ENCODE measurements around the gene ASXL1.
"Not testable (repeated sequence)": the region's sequence is repeated elsewhere in the genome, so short reads cannot be mapped to it uniquely, and the experiment has no call there.

The ASXL1 gene

DNA sequence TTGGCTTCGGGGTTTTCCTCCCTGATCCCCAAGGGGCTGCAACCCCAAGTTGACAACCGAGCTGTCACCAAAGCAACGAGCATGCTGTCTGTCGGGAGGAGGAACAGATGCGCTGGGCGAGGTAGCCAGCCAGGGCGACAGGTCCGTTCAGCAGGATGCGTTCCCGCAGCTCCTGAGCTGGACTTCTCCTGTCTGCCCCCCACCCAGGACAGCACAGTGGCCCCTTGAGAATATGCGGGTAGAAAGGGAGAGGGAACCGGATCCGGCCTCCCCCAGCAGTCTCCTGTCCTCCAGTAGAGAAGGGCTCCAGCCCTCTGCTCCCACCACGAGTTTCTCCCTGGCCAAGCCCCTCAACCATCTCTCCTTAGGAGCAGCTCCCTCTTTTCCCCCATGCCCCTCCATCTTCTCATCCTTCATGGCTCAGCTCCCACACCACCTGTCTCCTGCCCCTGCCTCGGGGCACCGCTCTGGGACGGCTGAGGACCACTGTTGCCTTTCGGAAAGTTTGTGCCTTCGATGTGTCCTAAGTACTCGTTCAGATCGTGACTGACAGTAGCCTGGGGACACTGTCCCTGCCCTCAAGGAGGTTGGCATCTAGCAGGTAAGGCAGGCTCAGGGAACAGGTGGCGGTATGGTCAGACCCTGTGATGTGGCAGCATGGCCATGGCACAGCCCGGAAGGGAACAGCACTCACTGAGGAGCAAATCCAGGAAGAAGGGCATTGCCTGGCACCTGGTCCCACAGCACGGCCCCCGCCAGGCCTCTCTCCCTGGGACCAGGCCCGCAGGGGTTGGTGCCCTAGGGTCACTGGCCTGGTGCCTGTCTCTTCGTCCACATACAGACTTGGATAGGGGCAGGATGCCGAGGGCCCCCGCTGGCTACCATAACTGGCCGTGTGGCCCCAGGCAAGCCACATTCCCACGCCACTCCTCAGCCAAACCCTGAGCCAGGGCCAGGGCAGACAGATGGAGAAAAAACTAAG lies 96.3 kb downstream of the ASXL1 start:
- no peak for DNase-seq
- ATAC-seq = no peak

DNA sequence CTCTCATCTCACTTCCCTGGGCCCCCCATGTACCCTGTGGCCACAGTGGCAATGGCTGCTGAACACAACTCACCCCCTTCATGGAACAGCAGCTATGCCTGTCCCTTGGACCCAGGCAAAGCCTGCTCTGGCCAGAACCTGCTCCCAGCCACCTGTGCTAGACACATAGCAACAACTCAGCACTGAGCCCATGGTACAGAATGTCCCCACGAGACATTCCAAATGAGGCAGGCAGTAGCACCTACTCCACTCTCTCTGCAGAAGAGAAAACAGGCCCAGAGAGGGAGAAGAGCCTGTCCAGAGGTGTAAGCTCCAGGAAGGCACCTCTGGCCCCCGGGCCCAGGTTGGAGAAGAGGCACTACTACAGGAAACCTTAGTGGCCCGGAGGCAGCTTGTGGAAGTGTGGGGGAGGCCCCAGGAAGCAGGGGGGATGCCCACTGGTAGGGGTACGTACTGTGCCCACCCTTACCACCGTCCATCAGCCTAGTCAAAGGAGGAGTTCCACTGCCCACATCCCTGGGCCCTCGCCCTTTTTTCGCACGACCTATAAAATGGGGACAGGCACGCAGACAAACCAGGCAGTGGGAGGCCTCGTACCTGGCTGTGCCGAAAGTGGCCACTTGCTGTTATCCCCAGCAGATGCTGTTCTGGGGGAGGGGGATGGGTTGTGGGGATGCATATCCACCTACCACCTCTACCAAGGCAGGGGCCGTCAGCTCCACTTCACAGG lies 97.2 kb downstream of the ASXL1 start:
- DNase-seq (no peak), ATAC-seq (no peak)

DNA sequence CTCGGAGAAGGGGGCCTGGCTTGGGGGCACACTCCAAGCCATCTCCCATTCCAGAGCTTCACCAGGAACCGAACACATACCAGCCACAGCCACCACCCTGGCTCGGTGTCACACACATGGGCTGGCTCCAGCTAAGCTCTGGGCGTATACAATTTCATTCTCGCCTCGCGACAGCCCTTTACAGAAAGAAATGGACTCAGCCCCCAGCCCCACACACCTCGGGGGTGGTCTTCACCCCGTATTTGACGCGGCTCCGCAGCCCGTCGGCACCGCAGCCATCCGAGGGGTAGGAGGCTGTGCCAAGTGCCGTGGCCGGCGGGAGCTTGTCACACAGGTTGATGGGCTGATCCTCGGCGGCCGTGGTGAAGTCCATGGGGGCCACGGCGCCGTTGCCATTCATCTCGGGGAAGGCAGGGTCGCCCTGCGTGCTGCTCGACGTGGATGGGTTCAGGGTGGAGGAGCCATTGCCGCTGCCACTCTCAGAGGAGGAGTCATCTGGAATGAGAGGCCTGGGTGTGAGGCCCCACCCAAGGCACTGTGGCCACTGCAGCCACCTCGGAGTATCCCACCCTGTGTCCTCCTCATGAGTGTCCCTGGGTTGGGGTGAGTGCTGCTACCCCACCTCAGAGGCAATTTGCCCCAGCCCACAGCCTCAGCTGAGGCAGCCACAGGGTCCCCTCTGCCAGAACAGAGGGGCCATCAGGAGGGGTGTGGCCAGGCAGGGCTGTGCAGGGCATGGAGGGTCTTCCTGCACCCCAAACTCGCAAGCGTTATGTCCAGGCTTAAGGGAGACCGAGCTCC lies 98.0 kb downstream of the ASXL1 start:
- ATAC-seq = no peak

DNA sequence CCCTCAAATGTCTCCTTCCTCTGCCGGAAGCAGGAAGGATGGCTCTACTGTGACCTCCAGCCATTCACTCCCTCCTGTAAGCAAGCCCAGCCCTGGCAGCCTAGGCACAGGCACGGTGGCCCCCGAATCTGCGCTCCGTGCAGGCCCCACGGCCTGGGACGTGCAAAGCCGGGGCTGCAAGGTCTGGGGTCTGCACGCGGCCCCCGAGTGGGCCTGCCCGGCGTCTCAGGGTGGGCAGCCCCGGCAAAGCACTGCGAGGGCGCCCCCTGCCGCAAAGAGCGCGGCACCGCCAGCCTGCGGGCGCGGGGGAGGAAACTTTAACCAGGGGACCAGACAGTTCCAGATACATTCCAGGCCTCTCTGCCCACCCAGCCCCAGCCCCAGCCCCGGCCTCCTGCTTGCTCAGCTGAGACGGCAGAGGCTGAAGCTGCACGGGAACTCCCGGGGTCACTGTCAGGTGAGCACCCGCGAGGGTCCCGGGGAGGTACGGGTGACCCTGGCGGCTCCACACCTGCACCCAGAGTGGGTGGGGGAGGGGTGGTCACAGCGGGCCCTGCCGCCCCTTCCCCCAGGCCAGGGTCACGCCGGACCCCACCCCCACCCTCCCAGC lies 98.8 kb downstream of the ASXL1 start:
- peak; percentile 58 for DNase-seq
- peak; percentile 16 for ATAC-seq

More for the DNA sequence above, 98.0 kb downstream of the ASXL1 start:
- DNase-seq = no peak

- no peak for ATAC-seq
These were observed 99.4 kb downstream of the ASXL1 start for GRCh38 chr20:32457479-32457986.

GRCh38 chr20:32458061-32458836 lies 100.1 kb downstream of the ASXL1 start:
- DNase-seq = no peak
- no peak for ATAC-seq

More at GRCh38 chr20:32457479-32457986, 99.4 kb downstream of the ASXL1 start:
- DNase-seq = no peak

DNA sequence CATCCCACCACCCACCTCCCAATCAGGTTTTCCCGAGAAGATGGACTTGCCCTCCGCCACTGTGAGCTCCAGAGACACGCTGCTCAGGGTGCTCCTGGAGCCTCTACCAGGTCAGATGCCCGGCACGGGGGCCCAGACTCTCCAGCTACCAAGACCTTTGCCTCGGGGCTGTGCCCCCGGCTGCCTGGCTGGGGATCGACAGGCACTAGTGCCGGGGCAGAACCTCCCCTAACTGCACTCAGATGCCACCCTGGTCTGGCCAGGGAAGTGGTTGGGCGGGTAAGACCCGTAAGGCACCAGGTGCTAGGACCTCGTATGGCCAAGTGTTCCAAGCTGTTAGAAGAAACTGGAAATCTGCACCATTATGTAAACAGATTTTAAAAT lies 100.7 kb downstream of the ASXL1 start:
- DNase-seq (no peak), ATAC-seq (no peak)

DNA sequence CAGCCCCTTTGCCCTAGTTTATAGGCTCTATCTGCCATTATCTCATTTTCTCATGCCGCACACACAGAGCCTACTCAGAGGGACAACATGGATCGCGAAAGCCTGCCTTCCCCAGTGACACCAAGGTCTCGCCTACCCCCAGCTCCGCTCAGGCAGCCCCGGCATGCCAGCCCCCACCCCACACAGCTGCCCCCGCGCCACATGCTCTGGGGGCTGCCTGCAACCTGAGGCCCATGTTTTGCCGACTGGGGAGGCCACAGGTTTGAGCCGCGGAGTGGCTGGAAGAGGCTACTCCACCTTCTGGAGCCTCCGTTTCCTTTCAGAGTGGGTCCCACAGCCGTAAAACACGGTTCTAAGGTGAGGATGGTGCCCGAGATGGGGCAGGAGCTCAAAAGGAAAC lies 102.1 kb downstream of the ASXL1 start:
- ATAC-seq (no peak), DNase-seq (no peak)

DNA sequence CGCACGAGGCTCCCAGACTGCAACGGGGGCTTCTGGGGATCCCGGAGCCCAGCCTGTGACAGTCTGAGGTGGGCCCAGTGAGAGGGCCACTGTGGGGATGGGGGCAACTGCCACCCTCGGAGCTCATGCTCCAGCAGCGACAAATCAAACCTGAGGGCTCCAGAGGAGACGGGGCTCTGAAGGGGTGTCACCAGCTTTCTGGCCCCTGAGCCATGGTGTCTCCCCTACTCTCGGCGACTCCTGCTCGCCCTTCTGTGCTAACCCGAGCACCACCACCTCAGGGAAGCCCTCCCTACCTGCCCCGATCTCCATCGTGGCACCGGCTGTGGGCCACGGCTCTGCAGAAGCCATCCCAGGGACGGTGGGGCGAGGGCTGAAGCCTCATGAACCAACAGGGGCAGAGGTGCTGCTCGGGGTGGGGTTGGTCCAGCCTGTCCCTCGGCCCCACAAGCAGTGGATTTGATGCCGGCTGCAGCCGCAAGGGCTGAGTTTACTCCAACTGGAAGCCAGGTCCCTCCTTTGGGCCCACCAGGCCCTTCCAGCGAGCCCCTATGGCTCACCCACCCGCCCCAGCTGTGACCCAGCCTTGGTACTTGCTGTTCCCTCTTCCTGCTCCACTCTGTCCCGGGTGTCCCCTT lies 102.7 kb downstream of the ASXL1 start:
- ATAC-seq (no peak), DNase-seq (no peak)

DNA sequence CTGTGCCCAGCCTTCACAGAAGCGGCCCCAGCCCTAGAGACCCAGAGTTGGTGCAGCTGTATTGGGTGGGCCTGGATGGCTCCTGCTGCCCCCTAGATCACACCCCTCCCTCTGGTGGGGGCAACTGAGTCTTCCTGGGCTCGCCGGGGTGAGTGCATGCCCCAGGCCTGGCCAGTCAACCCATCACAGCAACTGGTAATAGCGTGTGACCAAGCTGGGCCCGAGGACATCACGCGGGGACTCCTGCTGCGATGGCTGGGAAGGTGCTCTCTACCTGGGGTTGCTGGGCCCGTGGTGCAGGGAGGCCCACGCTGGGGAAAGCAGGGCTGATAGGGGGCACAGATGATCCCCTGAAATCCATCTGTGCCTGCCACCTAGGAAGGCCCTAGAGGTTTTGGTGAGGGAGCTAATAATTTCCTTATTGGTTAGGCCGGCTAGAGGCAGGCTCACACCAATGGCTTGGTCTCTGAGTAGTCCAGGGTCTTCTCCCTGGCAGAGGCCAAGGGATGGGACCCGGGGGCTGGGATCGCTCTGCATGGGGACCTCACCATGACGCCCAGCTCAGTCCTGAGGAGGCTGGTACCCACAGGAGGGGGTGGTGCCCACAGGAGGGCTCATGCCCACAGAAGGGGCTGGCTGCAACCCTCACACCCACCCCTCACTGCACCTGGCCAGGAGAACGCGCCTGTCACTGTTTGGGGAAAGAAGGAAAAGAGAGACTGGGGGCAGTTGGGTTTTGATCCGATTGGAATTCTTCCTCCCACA lies 103.9 kb downstream of the ASXL1 start:
- ATAC-seq = no peak

DNA sequence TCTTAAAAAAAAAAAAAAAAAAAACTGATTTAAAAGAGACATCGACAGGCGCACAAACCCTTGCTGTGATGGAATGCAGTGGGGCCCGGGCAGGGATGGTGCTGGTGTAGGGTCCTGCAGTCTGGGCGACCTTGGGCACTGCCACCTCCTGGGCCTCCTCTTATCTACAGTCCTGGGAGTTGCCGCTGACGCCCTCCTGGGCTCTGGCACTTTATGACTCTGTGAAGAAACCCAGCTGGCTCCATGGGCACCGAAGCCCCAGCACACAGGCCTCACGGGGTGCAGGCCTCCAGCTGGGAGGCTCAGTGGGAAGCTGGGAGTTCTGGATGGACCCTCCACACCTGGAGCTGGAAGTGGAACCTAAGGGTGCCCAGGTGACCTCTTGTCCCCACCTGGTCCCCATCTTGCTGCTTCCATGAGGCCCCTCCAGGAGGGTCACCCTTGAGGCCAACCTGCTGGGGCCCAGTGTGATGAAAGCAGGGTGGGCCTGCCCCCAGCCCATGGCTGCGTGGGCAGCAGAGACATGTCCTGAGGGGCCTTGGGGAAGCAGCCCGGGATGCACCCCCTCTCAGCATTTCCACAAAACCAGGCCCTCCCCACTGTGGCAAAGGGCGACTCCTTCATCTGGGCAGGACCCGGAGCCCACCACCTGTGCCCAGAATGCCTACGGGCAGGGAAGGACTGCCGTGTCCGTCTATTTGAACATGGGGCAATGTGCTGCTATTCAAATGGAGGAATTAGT lies 104.9 kb downstream of the ASXL1 start:
- ATAC-seq (no peak), DNase-seq (no peak)

More for the DNA sequence above, 103.9 kb downstream of the ASXL1 start:
- DNase-seq = no peak

- DNase-seq = no peak
- ATAC-seq = no peak
These were observed 105.7 kb downstream of the ASXL1 start for GRCh38 chr20:32463642-32464400.

- DNase-seq (no peak), ATAC-seq (no peak)
These were observed 106.4 kb downstream of the ASXL1 start for GRCh38 chr20:32464401-32465091.

- ATAC-seq (no peak), DNase-seq (no peak)
These were observed 107.2 kb downstream of the ASXL1 start for GRCh38 chr20:32465092-32465900.

DNA sequence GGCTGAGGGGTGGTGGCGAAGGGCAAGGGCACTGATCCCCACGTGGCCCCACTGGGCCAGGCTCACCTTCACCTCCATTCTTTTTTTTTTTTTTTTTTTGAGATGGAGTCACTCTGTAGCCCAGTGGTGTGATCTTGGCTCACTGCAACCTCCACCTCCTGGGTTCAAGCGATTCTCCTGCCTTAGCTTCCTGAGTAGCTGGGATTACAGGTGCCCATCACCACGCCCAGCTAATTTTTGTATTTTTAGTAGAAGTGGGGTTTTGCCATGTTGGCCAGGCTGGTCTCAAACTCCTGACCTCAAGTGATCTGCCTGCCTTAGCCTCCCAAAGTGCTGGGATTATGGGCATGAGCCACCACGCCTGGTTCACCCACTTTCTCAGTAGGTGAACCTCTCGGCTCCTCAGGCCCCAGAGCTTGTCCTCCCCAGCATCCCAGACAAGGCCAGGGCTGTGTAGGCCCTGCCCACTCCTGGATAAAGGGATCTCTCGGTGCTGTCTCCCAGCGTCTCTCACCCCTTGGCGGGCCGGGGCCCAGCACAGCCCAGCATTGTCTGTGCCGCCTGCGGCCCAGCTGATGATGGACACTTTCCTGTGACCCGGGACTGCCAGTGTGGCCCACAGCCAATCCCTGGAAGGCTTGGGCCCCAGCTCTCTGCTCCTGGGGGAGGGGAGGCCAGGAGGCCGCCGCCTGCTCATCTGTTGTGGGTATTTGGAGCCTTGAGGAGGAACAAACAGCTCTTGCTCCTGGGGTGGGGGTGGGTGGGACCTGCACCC lies 108.0 kb downstream of the ASXL1 start:
- ATAC-seq, DNase-seq: not testable (repeated sequence)

All from stimulated activated naive CD8-positive, alpha-beta T cell treated with anti-CD3 and anti-CD28 coated beads, Interleukin-15, Interleukin-2, amounts not matched to agents 100 U/mL and 50 U/mL, for 24 hours (primary cell).